Esophagus squamous epithelium (tissue), 4 donors: ENCODE measurements around the gene AOPEP.

Experiments
- CTCF ChIP-seq, 6 experiments: fragments of 450-650 bp in 4 of 6; fragments of 200-600 bp in 2 of 6; sonication (generic) in 2 of 6; IDR thresholded peaks; one replicate each; pipeline ENCODE4 v1.5.1; 2016 to 2019; ENCODE audit warnings: antibody characterized with exemption in 6 of 6, mild to moderate bottlenecking in 4 of 6, moderate library complexity in 4 of 6
- POLR2A ChIP-seq, 4 donors: fragments of 450-650 bp; IDR thresholded peaks; one replicate each; pipeline ENCODE4 v1.6.1; 2017; ENCODE audit warnings: antibody characterized with exemption in 4 of 4, mild to moderate bottlenecking in 4 of 4, moderate library complexity in 3 of 4

GRCh38 chr9:95109456-95109855, 383.0 kb downstream of the AOPEP start:
- no peak for TF ChIP-seq POLR2A (IDR thresholded peaks at IDR 0.05)
- no peak for TF ChIP-seq CTCF (IDR thresholded peaks at IDR 0.05)
